Heart left ventricle (tissue), 16 donors: ENCODE measurements around the gene RNF13. TPM values are rescaled to one million over a fixed set of nuclear protein-coding genes. Genes with fewer than 3 reads are reported as not detected.

Source experiments
- ATAC-seq, 4 donors: fragments of 200-7000 bp; cut with Tn5 transposase; one replicate each; pipeline ENCODE4 v1.9.1; 2020 to 2022; ENCODE audit warnings: moderate library complexity in 4 of 4, mild to moderate bottlenecking in 3 of 4, moderate number of reproducible peaks in 1 of 4
- DNase-seq, 5 donors: peaks; one replicate each; pipeline ENCODE4 v3.0.0-alpha.2; 2020
- H3K27ac ChIP-seq, 12 donors: fragments of 200-600 bp; sonication (generic) in 4 of 12; one replicate each; pipeline versions ENCODE4 v1.5.0 to v1.8.0; 2016 to 2022; ENCODE audit warnings: mild to moderate bottlenecking in 2 of 12
- H3K27me3 ChIP-seq, 9 donors: fragments of 200-600 bp; sonication (generic) in 2 of 9; one replicate each; pipeline versions ENCODE4 v1.5.1 to v1.8.0; 2016 to 2022; ENCODE audit warnings: mild to moderate bottlenecking in 3 of 9
- H3K36me3 ChIP-seq, 9 donors: fragments of 200-600 bp; sonication (generic) in 2 of 9; one replicate each; pipeline versions ENCODE4 v1.5.0 to v1.8.0; 2018 to 2022; ENCODE audit warnings: mild to moderate bottlenecking in 2 of 9
- H3K4me1 ChIP-seq, 12 donors: fragments of 200-600 bp; sonication (generic) in 4 of 12; one replicate each; pipeline versions ENCODE4 v1.5.0 to v1.8.0; 2016 to 2022; ENCODE audit warnings: mild to moderate bottlenecking in 3 of 12
- H3K4me3 ChIP-seq, 12 donors: fragments of 200-600 bp; sonication (generic) in 4 of 12; one replicate each; pipeline versions ENCODE4 v1.5.0 to v1.8.0; 2017 to 2022; ENCODE audit warnings: mild to moderate bottlenecking in 9 of 12, moderate library complexity in 4 of 12
- H3K9me3 ChIP-seq, 12 donors: fragments of 200-600 bp; sonication (generic) in 4 of 12; one replicate each; pipeline versions ENCODE4 v1.5.0 to v1.8.0; 2016 to 2022; ENCODE audit warnings: mild to moderate bottlenecking in 1 of 12
- POLR2A ChIP-seq, 2 donors: fragments of 450-650 bp; IDR thresholded peaks; one replicate each; pipeline ENCODE4 v1.6.1; 2017; ENCODE audit warnings: antibody characterized with exemption in 2 of 2, mild to moderate bottlenecking in 2 of 2, moderate library complexity in 2 of 2
- WGBS, 4 donors: extraction: QIAGEN DNeasy Blood & Tissue Kit in 2 of 4; methylation state at CpG; one replicate each; pipeline versions ENCODE4 v1.1.5 to v1.1.7; 2013 to 2018; 5-methylcytosine and 5-hydroxymethylcytosine counted together
- intact Hi-C, 10 donors: fragments of 100-400 bp; cut with DNase I; formaldehyde crosslinking; loops; one replicate each; pipeline versions ENCODE4 v1.11.1 to v1.14.2; 2022
- polyA plus RNA-seq, 2 donors: library from polyadenylated mRNA; stranded (reverse); fragments of 200-250 nt; gene quantifications; one replicate each; pipeline ENCODE4 v1.2.3, GENCODE V29; 2013
- total RNA-seq, 9 donors: library from RNA; depleted of rRNA in 2 of 9; stranded (reverse); fragments of >200 nt in 2 of 9; fragmentation: NEBNext Ultra II Directional in 3 of 9; extraction: Animal tissue kit (Norgen Biotek cat#: 25700) in 3 of 9; gene quantifications; one replicate each; pipeline versions ENCODE4 v1.1.0 to v1.2.4, GENCODE V29; 2016 to 2023
- TF ChIP-seq, protein P1 (sequence below), 12 donors: fragments of 200-600 bp; sonication (generic) in 4 of 12; IDR thresholded peaks; one replicate each; pipeline versions ENCODE4 v1.5.0 to v1.8.0; 2018 to 2022; ENCODE audit warnings: antibody characterized with exemption in 12 of 12, mild to moderate bottlenecking in 5 of 12
- donor health status: ischemic (EF 13 %, LVEDD 7.1; RV severe dilation, severe dysfunction).
- donor health status: healthy with polysubstance abuse.
- donor health status: DM: no; HTN: yes; CAD: no.
- donor health status: DM: no; HTN: no; CAD: no.
- donor health status: ischemic (EF 25% LVEDD 6.9; RV normal size, moderate dysfunction).
- donor health status: ischemic (EF 25% LVEDD 5.7; RV mildly dilated, moderate dysfunction).
- donor health status: healthy.
- donor health status: DM: yes; HTN: yes; CAD: no.
- donor health status: ischemic (EF 35%, LVEDD 5.7; RV mildly dilated, moderate dysfunction).
- donor health status: nonischemic (EF 11% LVEDD 7.7; RV severe dilation, severe dysfunction).
- donor health status: DM: yes; HTN: yes; CAD: no.
- donor health status: PGD.
- donor health status: ischemic (EF 29% LVEDD 5.4; RV normal size, mild dysfunction).
- donor health status: nonischemic (EF 23%, LVEDD 6.1; RV moderate dilation, normal function).

RNF13 gene
- total and polyA plus RNA-seq, 11 donors, result 21.4 to 77.6 (median 55.1) TPM

GRCh38 chr3:149816986-149817385, 4.0 kb downstream of the RNF13 start:
- DNase-seq, result no peak
- peaks cover 0 to 7% (median 0%) of the 10 kb centered on the region in 12 donors for H3K9me3 ChIP-seq
- no peaks in the 10 kb centered on the region for H3K27me3 ChIP-seq
- ATAC-seq, result no peak
- H3K27ac ChIP-seq, result peak overlapping the region in 5 of 12 donors; percentile 3 to 99 (median 22)
- TF ChIP-seq, protein P1, sequence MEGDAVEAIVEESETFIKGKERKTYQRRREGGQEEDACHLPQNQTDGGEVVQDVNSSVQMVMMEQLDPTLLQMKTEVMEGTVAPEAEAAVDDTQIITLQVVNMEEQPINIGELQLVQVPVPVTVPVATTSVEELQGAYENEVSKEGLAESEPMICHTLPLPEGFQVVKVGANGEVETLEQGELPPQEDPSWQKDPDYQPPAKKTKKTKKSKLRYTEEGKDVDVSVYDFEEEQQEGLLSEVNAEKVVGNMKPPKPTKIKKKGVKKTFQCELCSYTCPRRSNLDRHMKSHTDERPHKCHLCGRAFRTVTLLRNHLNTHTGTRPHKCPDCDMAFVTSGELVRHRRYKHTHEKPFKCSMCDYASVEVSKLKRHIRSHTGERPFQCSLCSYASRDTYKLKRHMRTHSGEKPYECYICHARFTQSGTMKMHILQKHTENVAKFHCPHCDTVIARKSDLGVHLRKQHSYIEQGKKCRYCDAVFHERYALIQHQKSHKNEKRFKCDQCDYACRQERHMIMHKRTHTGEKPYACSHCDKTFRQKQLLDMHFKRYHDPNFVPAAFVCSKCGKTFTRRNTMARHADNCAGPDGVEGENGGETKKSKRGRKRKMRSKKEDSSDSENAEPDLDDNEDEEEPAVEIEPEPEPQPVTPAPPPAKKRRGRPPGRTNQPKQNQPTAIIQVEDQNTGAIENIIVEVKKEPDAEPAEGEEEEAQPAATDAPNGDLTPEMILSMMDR (IDR thresholded peaks at IDR 0.05), result no peak
- no peak for TF ChIP-seq POLR2A (IDR thresholded peaks at IDR 0.05)
- peaks cover 0 to 76% (median 40%) of the 10 kb centered on the region in 12 donors for H3K4me1 ChIP-seq
- no peaks in the 10 kb centered on the region for H3K36me3 ChIP-seq
- 45 to 61% (median 50%) methylated on average over 2 of the region's 2 CpGs for WGBS, 4 donors
- intact Hi-C loops, result no loop called here
- H3K4me3 ChIP-seq, result peak overlapping the region in 1 of 12 donors; percentile 79

DNA sequence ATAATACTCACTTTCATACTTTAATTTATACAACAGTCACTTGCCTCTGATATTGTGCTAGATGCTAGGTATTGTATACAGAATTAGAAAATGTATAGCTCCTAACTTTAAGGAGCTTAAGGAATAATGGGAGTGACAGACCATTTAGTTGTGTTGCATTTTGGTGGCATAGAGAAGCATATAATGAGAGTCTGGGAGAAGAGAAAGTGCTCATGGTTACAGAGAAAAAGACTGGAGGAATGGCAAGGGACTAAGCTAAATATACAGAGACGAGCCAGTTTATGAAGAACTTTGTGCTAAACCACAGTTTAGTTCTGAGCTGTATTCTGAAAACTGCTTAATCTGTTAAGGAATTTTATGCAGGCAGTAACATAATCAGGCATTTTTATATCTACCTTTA, 6.4 kb downstream of the RNF13 start:
- Histone ChIP-seq H3K4me3 (no peak overlapping the region), H3K9me3 (peaks cover 0 to 15% (median 0%) of the 10 kb centered on the region in 12 donors), H3K27ac (no peak overlapping the region), H3K27me3 (no peaks in the 10 kb centered on the region), H3K36me3 (no peaks in the 10 kb centered on the region), H3K4me1 (peaks cover 0 to 77% (median 35%) of the 10 kb centered on the region in 12 donors)
- intact Hi-C loops, result no loop called here
- ATAC-seq, result no peak
- WGBS, 4 donors, result 72 to 88% (median 82%) methylated on average over 1 of the region's 1 CpG
- TF ChIP-seq POLR2A (IDR thresholded peaks at IDR 0.05), result no peak
- TF ChIP-seq, protein P1 (IDR thresholded peaks at IDR 0.05), result no peak
- no peak for DNase-seq

- WGBS, 4 donors, result 76 to 81% (median 78%) methylated on average over 4 of the region's 4 CpGs
- intact Hi-C loops, result no loop called here
- H3K9me3 ChIP-seq, result peaks cover 0 to 18% (median 0%) of the 10 kb centered on the region in 12 donors
- H3K36me3 ChIP-seq, result no peaks in the 10 kb centered on the region
- no peaks in the 10 kb centered on the region for H3K27me3 ChIP-seq
- DNase-seq, result no peak
- H3K27ac ChIP-seq, result no peak overlapping the region
- TF ChIP-seq, protein P1 (IDR thresholded peaks at IDR 0.05), result no peak
- TF ChIP-seq POLR2A (IDR thresholded peaks at IDR 0.05), result no peak
- peaks cover 0 to 70% (median 27%) of the 10 kb centered on the region in 12 donors for H3K4me1 ChIP-seq
- ATAC-seq, result no peak
- no peak overlapping the region for H3K4me3 ChIP-seq
Measured at GRCh38 chr3:149820183-149820582, 7.2 kb downstream of the RNF13 start.

- H3K9me3 ChIP-seq, result peaks cover 0 to 28% (median 4%) of the 10 kb centered on the region in 12 donors
- no peak for DNase-seq
- H3K36me3 ChIP-seq, result no peaks in the 10 kb centered on the region
- no peak overlapping the region for H3K4me3 ChIP-seq
- H3K27ac ChIP-seq, result no peak overlapping the region
- WGBS, 4 donors, result 81 to 87% (median 85%) methylated on average over 3 of the region's 3 CpGs
- intact Hi-C loops, result no loop called here
- H3K4me1 ChIP-seq, result peaks cover 0 to 45% (median 9%) of the 10 kb centered on the region in 12 donors
- no peak for ATAC-seq
- TF ChIP-seq, protein P1 (IDR thresholded peaks at IDR 0.05), result no peak
- TF ChIP-seq POLR2A (IDR thresholded peaks at IDR 0.05), result no peak
- no peaks in the 10 kb centered on the region for H3K27me3 ChIP-seq
Measured at GRCh38 chr3:149826636-149827035, 13.6 kb downstream of the RNF13 start.
